ENCODE results near the gene ADAM23. TPM values are rescaled to one million over a fixed set of nuclear protein-coding genes. Genes with fewer than 3 reads are reported as not detected.

ADAM23 gene
- total RNA-seq, 1 donor from 2014 or later, result 11.4 TPM

DNA sequence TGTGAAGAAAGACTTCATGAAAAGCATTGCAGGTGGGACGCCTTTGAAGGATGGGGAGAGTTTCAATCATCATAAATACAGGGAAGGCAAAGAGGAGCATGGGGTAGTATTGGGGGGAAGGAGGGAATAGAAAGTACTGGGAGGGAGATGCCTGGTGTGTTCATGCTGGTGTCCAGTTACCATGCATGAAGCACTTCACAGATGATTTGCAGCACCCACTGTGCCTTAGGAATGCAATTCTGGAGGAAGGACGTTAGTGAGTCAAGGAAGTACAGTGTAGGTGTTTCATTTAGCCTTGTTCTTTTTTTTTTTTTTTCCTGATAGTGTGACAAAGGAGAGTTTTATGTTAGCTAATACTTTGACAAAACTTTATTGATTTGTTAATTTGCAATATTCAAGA is 36.8 kb downstream of the ADAM23 start:
- DNase-seq (ENCODE audit: extremely low spot score, unreplicated experiment), result no peak
- peaks cover 2% of the 10 kb centered on the region for H3K36me3 Mint-ChIP-seq (ENCODE audit: unreplicated experiment)
- H3K27me3 Mint-ChIP-seq (ENCODE audit: unreplicated experiment), result no peaks in the 10 kb centered on the region
- peaks cover 17% of the 10 kb centered on the region for H3K4me1 Mint-ChIP-seq (ENCODE audit: unreplicated experiment)
- no peak overlapping the region for H3K4me3 Mint-ChIP-seq (ENCODE audit: unreplicated experiment)
- TF ChIP-seq, protein P1, sequence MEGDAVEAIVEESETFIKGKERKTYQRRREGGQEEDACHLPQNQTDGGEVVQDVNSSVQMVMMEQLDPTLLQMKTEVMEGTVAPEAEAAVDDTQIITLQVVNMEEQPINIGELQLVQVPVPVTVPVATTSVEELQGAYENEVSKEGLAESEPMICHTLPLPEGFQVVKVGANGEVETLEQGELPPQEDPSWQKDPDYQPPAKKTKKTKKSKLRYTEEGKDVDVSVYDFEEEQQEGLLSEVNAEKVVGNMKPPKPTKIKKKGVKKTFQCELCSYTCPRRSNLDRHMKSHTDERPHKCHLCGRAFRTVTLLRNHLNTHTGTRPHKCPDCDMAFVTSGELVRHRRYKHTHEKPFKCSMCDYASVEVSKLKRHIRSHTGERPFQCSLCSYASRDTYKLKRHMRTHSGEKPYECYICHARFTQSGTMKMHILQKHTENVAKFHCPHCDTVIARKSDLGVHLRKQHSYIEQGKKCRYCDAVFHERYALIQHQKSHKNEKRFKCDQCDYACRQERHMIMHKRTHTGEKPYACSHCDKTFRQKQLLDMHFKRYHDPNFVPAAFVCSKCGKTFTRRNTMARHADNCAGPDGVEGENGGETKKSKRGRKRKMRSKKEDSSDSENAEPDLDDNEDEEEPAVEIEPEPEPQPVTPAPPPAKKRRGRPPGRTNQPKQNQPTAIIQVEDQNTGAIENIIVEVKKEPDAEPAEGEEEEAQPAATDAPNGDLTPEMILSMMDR (IDR thresholded peaks at IDR 0.05), result no peak
- no peak overlapping the region for H3K27ac Mint-ChIP-seq (ENCODE audit: unreplicated experiment)
- H3K9me3 Mint-ChIP-seq (ENCODE audit: unreplicated experiment), result peaks cover 3% of the 10 kb centered on the region

DNA sequence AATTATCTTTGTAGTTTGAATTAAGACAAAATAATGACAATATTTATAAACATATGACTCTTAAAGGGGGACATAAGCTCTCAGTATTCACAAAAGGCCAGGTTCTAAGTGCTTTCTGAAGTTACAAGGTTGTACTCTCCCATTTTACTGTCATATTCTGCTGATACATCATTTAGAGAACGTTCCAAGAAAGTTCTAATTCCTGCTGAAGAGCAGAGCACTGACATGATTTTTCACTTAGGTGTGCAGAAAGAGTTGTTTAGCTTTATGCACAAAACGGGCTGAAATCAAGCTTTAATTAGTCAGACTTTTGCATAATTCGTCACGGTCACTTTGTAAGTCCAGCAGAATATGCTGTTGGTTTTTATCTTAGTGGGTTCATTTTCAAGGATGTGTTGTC is 37.3 kb downstream of the ADAM23 start:
- DNase-seq (ENCODE audit: extremely low spot score, unreplicated experiment), result no peak
- Mint-ChIP-seq H3K27me3 (ENCODE audit: unreplicated experiment) (no peaks in the 10 kb centered on the region), H3K4me1 (ENCODE audit: unreplicated experiment) (peaks cover 15% of the 10 kb centered on the region), H3K9me3 (ENCODE audit: unreplicated experiment) (peaks cover 5% of the 10 kb centered on the region), H3K36me3 (ENCODE audit: unreplicated experiment) (peaks cover 3% of the 10 kb centered on the region), H3K27ac (ENCODE audit: unreplicated experiment) (no peak overlapping the region), H3K4me3 (ENCODE audit: unreplicated experiment) (no peak overlapping the region)
- TF ChIP-seq, protein P1 (IDR thresholded peaks at IDR 0.05), result no peak

DNA sequence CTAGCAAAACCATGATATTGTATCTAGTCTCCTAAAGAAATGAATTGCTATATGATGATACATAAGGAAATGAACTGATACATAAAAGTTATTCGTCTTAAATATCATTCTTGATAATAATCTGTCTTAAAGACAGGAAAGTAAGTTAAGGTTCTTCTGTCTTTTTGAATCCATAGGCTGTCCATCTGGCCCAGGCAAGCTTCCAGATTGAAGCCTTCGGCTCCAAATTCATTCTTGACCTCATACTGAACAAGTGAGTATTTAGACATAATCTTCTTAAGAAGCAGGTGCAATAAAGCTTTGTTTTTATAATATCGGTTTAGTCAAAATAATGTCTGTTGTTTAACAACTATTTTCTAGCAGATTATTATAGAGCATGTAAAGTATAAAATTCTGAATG is 37.7 kb downstream of the ADAM23 start:
- TF ChIP-seq, protein P1 (IDR thresholded peaks at IDR 0.05), result no peak
- no peak for DNase-seq (ENCODE audit: extremely low spot score, unreplicated experiment)
- Mint-ChIP-seq H3K27me3 (ENCODE audit: unreplicated experiment) (no peaks in the 10 kb centered on the region), H3K4me3 (ENCODE audit: unreplicated experiment) (no peak overlapping the region), H3K9me3 (ENCODE audit: unreplicated experiment) (peaks cover 5% of the 10 kb centered on the region), H3K36me3 (ENCODE audit: unreplicated experiment) (peaks cover 3% of the 10 kb centered on the region), H3K27ac (ENCODE audit: unreplicated experiment) (no peak overlapping the region), H3K4me1 (ENCODE audit: unreplicated experiment) (peaks cover 14% of the 10 kb centered on the region)

DNA sequence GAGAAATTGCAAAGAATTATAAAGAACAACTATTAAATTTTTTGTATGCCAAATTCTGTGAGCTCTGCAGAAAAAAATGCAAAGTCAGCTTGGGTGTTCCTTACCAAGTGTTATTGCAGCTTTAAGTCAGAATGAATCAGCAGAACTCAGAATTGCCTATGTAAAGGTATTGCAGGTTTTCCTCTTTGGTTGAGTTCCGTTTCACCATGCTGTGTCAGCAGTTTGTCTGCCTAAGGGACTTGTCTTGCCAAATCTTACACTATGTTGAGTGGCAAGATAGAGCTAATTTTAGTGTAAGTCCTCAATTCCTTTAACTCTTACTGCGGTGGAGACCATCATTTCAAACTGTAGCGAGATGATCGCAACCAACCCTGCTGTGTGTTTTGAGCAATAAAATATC is 38.8 kb downstream of the ADAM23 start:
- Mint-ChIP-seq H3K4me1 (ENCODE audit: unreplicated experiment) (peaks cover 10% of the 10 kb centered on the region), H3K36me3 (ENCODE audit: unreplicated experiment) (peaks cover 3% of the 10 kb centered on the region), H3K27ac (ENCODE audit: unreplicated experiment) (no peak overlapping the region), H3K4me3 (ENCODE audit: unreplicated experiment) (no peak overlapping the region), H3K27me3 (ENCODE audit: unreplicated experiment) (no peaks in the 10 kb centered on the region), H3K9me3 (ENCODE audit: unreplicated experiment) (peaks cover 5% of the 10 kb centered on the region)
- no peak for DNase-seq (ENCODE audit: extremely low spot score, unreplicated experiment)
- TF ChIP-seq, protein P1 (IDR thresholded peaks at IDR 0.05), result no peak

DNA sequence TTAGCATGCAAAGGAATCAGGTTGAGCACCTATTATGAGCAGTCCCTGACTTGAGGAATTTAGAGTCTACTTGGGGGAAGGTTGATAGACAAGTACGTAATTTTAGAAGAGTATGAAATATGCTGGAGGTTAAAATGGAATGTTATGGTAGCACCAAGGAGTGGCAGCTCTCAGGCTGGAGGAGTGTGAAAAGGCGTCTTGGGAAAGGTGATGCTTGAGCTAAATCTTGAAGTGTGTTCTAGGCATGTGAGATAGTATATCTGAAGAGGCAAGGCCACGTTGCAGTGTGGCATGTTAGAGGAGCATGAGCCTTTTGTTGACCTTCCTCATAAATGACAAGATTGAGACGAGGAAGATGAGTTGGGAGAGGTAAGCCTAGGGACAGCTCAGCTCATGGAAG is 39.3 kb downstream of the ADAM23 start:
- Mint-ChIP-seq H3K27me3 (ENCODE audit: unreplicated experiment) (no peaks in the 10 kb centered on the region), H3K4me1 (ENCODE audit: unreplicated experiment) (peaks cover 5% of the 10 kb centered on the region), H3K27ac (ENCODE audit: unreplicated experiment) (no peak overlapping the region), H3K36me3 (ENCODE audit: unreplicated experiment) (peaks cover 3% of the 10 kb centered on the region), H3K9me3 (ENCODE audit: unreplicated experiment) (peaks cover 5% of the 10 kb centered on the region), H3K4me3 (ENCODE audit: unreplicated experiment) (no peak overlapping the region)
- DNase-seq (ENCODE audit: extremely low spot score, unreplicated experiment), result no peak
- TF ChIP-seq, protein P1 (IDR thresholded peaks at IDR 0.05), result no peak

Data from osteocyte (in vitro differentiated cells).